ENCODE measurements around the gene CRYL1.

CRYL1 gene

DNA sequence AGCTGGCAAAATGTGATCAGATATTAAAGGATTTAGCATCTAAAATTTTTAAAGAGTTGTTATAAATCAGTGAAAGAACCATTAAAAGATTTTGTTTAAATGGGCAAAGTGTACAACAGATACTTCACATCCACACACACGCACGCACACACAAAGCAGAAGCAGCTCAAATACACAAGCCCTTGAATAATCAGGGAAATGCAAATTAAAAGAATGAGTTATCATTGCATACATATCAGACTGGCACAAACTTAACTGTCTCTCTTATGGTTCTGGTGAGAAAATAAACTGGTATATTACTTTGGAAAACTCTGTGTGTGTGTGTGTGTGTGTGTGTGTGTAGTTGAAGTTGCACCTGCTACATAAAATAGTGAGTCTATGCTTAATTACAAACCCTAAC, 59.3 kb downstream of the CRYL1 start:
- no peak overlapping the region for H3K4me3 ChIP-seq (ENCODE audit: low read depth, low read length)
- no peak for DNase-seq (ENCODE audit: low read depth)
- TF ChIP-seq, protein P1, sequence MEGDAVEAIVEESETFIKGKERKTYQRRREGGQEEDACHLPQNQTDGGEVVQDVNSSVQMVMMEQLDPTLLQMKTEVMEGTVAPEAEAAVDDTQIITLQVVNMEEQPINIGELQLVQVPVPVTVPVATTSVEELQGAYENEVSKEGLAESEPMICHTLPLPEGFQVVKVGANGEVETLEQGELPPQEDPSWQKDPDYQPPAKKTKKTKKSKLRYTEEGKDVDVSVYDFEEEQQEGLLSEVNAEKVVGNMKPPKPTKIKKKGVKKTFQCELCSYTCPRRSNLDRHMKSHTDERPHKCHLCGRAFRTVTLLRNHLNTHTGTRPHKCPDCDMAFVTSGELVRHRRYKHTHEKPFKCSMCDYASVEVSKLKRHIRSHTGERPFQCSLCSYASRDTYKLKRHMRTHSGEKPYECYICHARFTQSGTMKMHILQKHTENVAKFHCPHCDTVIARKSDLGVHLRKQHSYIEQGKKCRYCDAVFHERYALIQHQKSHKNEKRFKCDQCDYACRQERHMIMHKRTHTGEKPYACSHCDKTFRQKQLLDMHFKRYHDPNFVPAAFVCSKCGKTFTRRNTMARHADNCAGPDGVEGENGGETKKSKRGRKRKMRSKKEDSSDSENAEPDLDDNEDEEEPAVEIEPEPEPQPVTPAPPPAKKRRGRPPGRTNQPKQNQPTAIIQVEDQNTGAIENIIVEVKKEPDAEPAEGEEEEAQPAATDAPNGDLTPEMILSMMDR (IDR thresholded peaks at IDR 0.05; ENCODE audit: insufficient read depth, low read depth, low read length, missing control alignments): no peak

DNA sequence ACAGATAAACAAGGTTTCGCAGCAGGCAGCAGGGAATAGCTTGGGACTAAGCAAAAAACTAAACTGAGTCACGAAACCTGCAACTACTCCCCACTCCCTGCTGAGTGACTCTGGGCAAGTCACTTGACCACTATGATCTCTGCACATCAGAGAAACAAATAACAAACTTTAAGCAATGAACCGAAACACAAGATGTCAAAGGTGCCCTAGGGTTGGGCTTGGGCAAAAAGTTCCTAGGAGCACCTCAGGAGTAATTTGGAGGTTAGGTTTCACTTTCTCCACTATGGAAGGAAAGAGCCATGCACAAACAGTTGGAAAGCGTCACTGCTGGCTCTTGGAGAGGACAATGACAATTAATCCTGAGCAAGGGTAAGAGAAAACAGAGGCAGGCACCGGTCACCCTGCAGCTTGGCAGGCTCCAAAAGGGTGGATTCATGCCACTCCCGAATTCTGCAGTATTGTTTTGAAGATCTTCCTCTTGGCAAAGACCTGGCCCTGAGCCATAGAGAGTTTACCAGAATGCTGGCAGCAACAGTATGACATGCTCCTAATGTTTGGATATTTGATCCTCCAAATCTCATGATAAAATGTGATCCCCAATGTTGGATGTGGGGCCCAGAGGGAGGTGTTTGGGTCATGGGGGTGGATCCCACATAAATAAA, 60.3 kb downstream of the CRYL1 start:
- H3K4me3 ChIP-seq (ENCODE audit: low read depth, low read length): no peak overlapping the region
- TF ChIP-seq, protein P1 (IDR thresholded peaks at IDR 0.05; ENCODE audit: insufficient read depth, low read depth, low read length, missing control alignments): no peak
- DNase-seq (ENCODE audit: low read depth): no peak

DNA sequence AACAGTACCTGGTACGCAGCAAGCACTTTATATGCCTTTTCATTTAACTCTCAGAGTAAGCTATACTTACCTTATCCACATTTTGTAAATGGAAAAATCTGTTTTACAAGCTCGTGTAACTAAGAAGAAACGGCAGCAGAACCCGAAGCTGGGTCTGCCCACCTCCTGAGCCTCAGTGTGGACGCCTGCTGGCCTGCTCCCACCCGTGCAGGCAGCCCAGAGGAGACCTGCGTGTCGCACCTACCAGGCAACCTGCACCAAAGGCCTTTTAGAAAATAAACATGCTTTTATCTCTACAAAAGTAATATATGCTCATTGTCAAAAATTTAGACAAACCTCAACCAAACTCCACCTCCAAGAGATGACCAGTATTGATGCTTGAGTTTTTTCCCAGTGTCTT, 62.7 kb downstream of the CRYL1 start:
- no peak for DNase-seq (ENCODE audit: low read depth)
- TF ChIP-seq, protein P1 (IDR thresholded peaks at IDR 0.05; ENCODE audit: insufficient read depth, low read depth, low read length, missing control alignments): no peak
- H3K4me3 ChIP-seq (ENCODE audit: low read depth, low read length): no peak overlapping the region

DNA sequence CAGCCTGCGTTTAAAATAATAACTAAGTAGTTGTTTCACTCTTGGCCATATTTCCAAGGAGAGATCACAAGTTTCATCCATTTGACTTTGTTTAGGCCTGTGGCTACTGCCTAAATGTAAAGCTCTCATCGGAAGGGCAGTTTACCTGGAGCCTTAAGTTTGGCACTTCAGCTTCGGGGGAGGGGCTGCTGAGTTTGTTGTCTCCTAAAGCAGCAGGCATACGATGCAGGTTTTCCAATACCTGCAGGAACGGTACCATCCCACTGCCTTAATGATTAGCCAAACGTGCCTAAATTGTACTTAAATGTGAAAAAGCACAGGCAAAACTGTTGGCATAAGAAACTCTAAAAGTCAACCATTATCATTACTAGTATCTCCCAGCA, 63.1 kb downstream of the CRYL1 start:
- TF ChIP-seq, protein P1 (IDR thresholded peaks at IDR 0.05; ENCODE audit: insufficient read depth, low read depth, low read length, missing control alignments): no peak
- DNase-seq (ENCODE audit: low read depth): no peak
- no peak overlapping the region for H3K4me3 ChIP-seq (ENCODE audit: low read depth, low read length)

DNA sequence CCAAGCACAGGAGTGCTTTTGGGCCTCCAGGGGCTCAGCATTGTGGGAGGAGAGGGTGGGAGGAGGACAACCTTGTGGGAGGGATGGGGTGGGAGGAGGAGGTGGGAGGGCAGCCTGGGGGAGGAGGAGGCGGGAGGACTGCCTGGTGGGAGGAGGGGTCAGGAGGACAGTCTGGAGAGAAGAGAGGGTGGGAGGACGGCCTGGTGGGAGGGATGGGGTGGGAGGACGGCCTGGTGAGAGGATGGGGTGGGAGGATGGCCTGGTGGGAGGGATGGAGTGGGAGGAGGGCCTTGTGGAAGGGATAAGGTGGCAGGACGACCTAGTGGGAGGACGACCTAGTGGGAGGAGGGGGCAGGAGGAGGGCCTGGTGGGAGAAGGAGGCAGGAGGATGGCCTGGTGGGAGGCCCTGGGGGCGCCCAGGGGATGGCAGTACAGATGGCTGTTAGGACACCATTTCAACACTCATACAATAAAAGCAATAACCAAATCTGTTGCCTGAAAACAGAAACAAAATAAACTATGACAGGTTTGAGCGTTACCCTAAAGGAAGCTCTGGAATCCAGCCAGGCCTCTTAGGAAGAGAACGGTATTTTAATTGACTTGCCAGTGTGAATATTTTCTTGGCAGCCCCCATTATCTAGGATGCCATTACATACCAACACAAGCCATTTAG, 63.7 kb downstream of the CRYL1 start:
- no peak for DNase-seq (ENCODE audit: low read depth)
- no peak overlapping the region for H3K4me3 ChIP-seq (ENCODE audit: low read depth, low read length)
- TF ChIP-seq, protein P1 (IDR thresholded peaks at IDR 0.05; ENCODE audit: insufficient read depth, low read depth, low read length, missing control alignments): no peak

DNA sequence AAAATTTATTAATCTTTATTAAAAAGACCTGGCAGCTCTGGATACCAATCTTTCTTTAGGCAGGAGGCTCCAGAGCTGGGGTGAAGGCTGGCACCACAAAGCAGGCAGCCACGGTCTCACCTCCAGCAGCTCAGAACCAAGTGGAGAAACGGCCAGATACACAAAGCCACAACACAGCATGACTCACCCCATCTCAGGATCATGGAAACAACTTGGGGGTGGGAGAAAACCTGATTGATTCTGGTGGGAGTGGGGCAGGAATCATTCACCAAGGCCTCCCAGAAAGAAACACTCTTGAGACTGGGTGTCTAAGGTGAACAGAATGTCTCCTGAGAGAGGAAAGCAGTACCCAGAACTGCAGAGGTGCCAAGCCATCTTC, 64.2 kb downstream of the CRYL1 start:
- TF ChIP-seq, protein P1 (IDR thresholded peaks at IDR 0.05; ENCODE audit: insufficient read depth, low read depth, low read length, missing control alignments): no peak
- DNase-seq (ENCODE audit: low read depth): no peak

DNA sequence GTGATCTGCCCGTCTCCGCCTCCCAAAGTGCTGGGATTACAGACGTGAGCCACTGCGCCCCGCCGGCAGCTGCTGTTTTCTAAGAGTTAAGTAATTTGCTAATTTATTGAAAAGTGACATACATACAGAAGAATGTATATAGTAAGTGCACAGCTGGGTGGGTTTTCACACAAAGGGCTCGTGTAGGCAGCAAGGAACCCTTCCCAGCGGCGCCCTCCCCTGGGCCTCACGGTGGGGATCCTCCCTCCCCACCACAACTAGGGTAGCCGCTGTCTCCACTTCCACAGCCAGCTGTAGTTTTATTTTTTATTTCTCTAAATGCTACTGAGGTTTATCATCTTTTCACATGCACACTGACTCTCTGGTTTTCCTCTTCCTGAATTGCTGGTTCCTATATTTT, 64.9 kb downstream of the CRYL1 start:
- no peak overlapping the region for H3K4me3 ChIP-seq (ENCODE audit: low read depth, low read length)
- DNase-seq (ENCODE audit: low read depth): no peak
- TF ChIP-seq, protein P1 (IDR thresholded peaks at IDR 0.05; ENCODE audit: insufficient read depth, low read depth, low read length, missing control alignments): no peak

More for the DNA sequence above, 64.2 kb downstream of the CRYL1 start:
- no peak overlapping the region for H3K4me3 ChIP-seq (ENCODE audit: low read depth, low read length)
